ENCODE measurements around the gene ADAMTS15.

Gene ADAMTS15

GRCh38 chr11:130515829-130516553 is 67.5 kb downstream of the ADAMTS15 start:
- TF ChIP-seq CTCF (IDR thresholded peaks at IDR 0.05; ENCODE audit: insufficient read depth, low read length, poor library complexity, severe bottlenecking): no peak
- Histone ChIP-seq H3K36me3 (ENCODE audit: control insufficient read depth, insufficient read depth, low read length) (no peaks in the 10 kb centered on the region), H3K4me3 (replicated peaks; ENCODE audit: low read depth, low read length) (no peak overlapping the region), H3K27me3 (replicated peaks; ENCODE audit: control insufficient read depth, insufficient read depth, low read length) (peaks cover 2% of the 10 kb centered on the region)
- no peak for DNase-seq (ENCODE audit: extremely low read depth, insufficient read length)

GRCh38 chr11:130516554-130517505 is 68.4 kb downstream of the ADAMTS15 start:
- Histone ChIP-seq H3K36me3 (ENCODE audit: control insufficient read depth, insufficient read depth, low read length) (no peaks in the 10 kb centered on the region), H3K4me3 (replicated peaks; ENCODE audit: low read depth, low read length) (no peak overlapping the region), H3K27me3 (replicated peaks; ENCODE audit: control insufficient read depth, insufficient read depth, low read length) (peaks cover 2% of the 10 kb centered on the region)
- no peak for DNase-seq (ENCODE audit: extremely low read depth, insufficient read length)
- no peak for TF ChIP-seq CTCF (IDR thresholded peaks at IDR 0.05; ENCODE audit: insufficient read depth, low read length, poor library complexity, severe bottlenecking)

GRCh38 chr11:130518164-130518680 is 69.8 kb downstream of the ADAMTS15 start:
- no peak for TF ChIP-seq CTCF (IDR thresholded peaks at IDR 0.05; ENCODE audit: insufficient read depth, low read length, poor library complexity, severe bottlenecking)
- DNase-seq (ENCODE audit: extremely low read depth, insufficient read length): no peak
- no peak overlapping the region for H3K4me3 ChIP-seq (replicated peaks; ENCODE audit: low read depth, low read length)
- peaks cover 2% of the 10 kb centered on the region for H3K27me3 ChIP-seq (replicated peaks; ENCODE audit: control insufficient read depth, insufficient read depth, low read length)
- H3K36me3 ChIP-seq (ENCODE audit: control insufficient read depth, insufficient read depth, low read length): no peaks in the 10 kb centered on the region

GRCh38 chr11:130519128-130519932 is 70.9 kb downstream of the ADAMTS15 start:
- H3K27me3 ChIP-seq (replicated peaks; ENCODE audit: control insufficient read depth, insufficient read depth, low read length): peaks cover 2% of the 10 kb centered on the region
- no peak overlapping the region for H3K4me3 ChIP-seq (replicated peaks; ENCODE audit: low read depth, low read length)
- no peak for TF ChIP-seq CTCF (IDR thresholded peaks at IDR 0.05; ENCODE audit: insufficient read depth, low read length, poor library complexity, severe bottlenecking)
- no peaks in the 10 kb centered on the region for H3K36me3 ChIP-seq (ENCODE audit: control insufficient read depth, insufficient read depth, low read length)
- DNase-seq (ENCODE audit: extremely low read depth, insufficient read length): no peak

- Histone ChIP-seq H3K4me3 (replicated peaks; ENCODE audit: low read depth, low read length) (no peak overlapping the region), H3K36me3 (ENCODE audit: control insufficient read depth, insufficient read depth, low read length) (no peaks in the 10 kb centered on the region), H3K27me3 (replicated peaks; ENCODE audit: control insufficient read depth, insufficient read depth, low read length) (no peaks in the 10 kb centered on the region; the same call in 1 of the 2 replicates)
- no peak for DNase-seq (ENCODE audit: extremely low read depth, insufficient read length)
- TF ChIP-seq CTCF (IDR thresholded peaks at IDR 0.05; ENCODE audit: insufficient read depth, low read length, poor library complexity, severe bottlenecking): no peak
These were observed 71.8 kb downstream of the ADAMTS15 start for GRCh38 chr11:130520271-130520671.
